Mesenchymal stem cell (in vitro differentiated cells and primary cell): ENCODE results near the gene RNF4.

ENCODE experiments used
- DNase-seq: peaks from one replicate; pipeline ENCODE4 v3.0.0-alpha.2; 2013
- H2AFZ ChIP-seq: one replicate; pipeline ENCODE4 v1.6.1; 2013; ENCODE audit warnings: low read depth, mild to moderate bottlenecking, control low read depth, inconsistent platforms, low read length, moderate library complexity
- H2AK5ac ChIP-seq: 2 replicates; pipeline ENCODE4 v1.6.1; 2013; ENCODE audit warnings: low read length, moderate library complexity, mild to moderate bottlenecking, inconsistent platforms; ENCODE audit not compliant: severe bottlenecking
- H2BK120ac ChIP-seq: one replicate; pipeline ENCODE4 v1.6.1; 2013; ENCODE audit warnings: low read depth, mild to moderate bottlenecking, inconsistent platforms, low read length, moderate library complexity
- H2BK12ac ChIP-seq, 2 experiments: one replicate each; pipeline ENCODE4 v1.6.1; 2013; ENCODE audit warnings: inconsistent platforms in 2 of 2, low read length in 2 of 2, mild to moderate bottlenecking in 2 of 2, moderate library complexity in 2 of 2, control low read depth in 1 of 2
- H2BK15ac ChIP-seq: one replicate; pipeline ENCODE4 v1.6.1; 2013; ENCODE audit warnings: mild to moderate bottlenecking, low read depth, inconsistent platforms; ENCODE audit not compliant: poor library complexity, severe bottlenecking
- H2BK5ac ChIP-seq: 2 replicates; pipeline ENCODE4 v1.6.1; 2013; ENCODE audit warnings: low read depth, mild to moderate bottlenecking, low read length, control low read depth, inconsistent platforms; ENCODE audit not compliant: poor library complexity, severe bottlenecking
- H3K14ac ChIP-seq, 2 experiments: one replicate each; pipeline ENCODE4 v1.6.1; 2013; ENCODE audit warnings: inconsistent platforms in 2 of 2, low read length in 2 of 2, control low read depth in 1 of 2, mild to moderate bottlenecking in 1 of 2, moderate library complexity in 1 of 2
- H3K18ac ChIP-seq, 2 experiments: one replicate each; pipeline ENCODE4 v1.6.1; 2013; ENCODE audit warnings: inconsistent platforms in 2 of 2, low read length in 2 of 2, control low read depth in 1 of 2, low read depth in 1 of 2, mild to moderate bottlenecking in 1 of 2
- H3K23ac ChIP-seq, 2 experiments: one replicate each; pipeline ENCODE4 v1.6.1; 2013; ENCODE audit warnings: inconsistent platforms in 2 of 2, low read length in 2 of 2, mild to moderate bottlenecking in 2 of 2, moderate library complexity in 2 of 2, control low read depth in 1 of 2
- H3K27ac ChIP-seq: 2 replicates; pipeline ENCODE4 v1.5.1; 2013; ENCODE audit warnings: mild to moderate bottlenecking, moderate library complexity, low read length, control low read depth, inconsistent platforms; ENCODE audit not compliant: poor library complexity, severe bottlenecking
- H3K27me3 ChIP-seq, 2 experiments: 2 replicates each; pipeline versions ENCODE4 v1.6.1 to v1.7.0; 2013; ENCODE audit warnings: low read length in 2 of 2, mild to moderate bottlenecking in 2 of 2, moderate library complexity in 2 of 2, control low read depth in 1 of 2, inconsistent platforms in 1 of 2; ENCODE audit not compliant: control insufficient read depth in 1 of 2, insufficient read depth in 1 of 2
- H3K36me3 ChIP-seq, 2 experiments: 2 replicates each; pipeline versions ENCODE4 v1.6.1 to v1.7.0; 2013; ENCODE audit warnings: low read length in 2 of 2, control low read depth in 1 of 2, inconsistent platforms in 1 of 2, low read depth in 1 of 2, mild to moderate bottlenecking in 1 of 2; ENCODE audit not compliant: insufficient read depth in 2 of 2, control insufficient read depth in 1 of 2
- H3K4ac ChIP-seq, 2 experiments: one replicate each; pipeline ENCODE4 v1.6.1; 2013; ENCODE audit warnings: inconsistent platforms in 2 of 2, low read length in 2 of 2, mild to moderate bottlenecking in 2 of 2, moderate library complexity in 2 of 2, control low read depth in 1 of 2, low read depth in 1 of 2
- H3K4me1 ChIP-seq: 2 replicates; pipeline ENCODE4 v1.6.1; 2013; ENCODE audit warnings: low read depth, low read length, control low read depth; ENCODE audit not compliant: control insufficient read depth, insufficient read depth
- H3K4me2 ChIP-seq: 2 replicates; pipeline ENCODE4 v1.6.1; 2013; ENCODE audit warnings: low read length, mild to moderate bottlenecking, inconsistent platforms; ENCODE audit not compliant: poor library complexity, severe bottlenecking
- H3K4me3 ChIP-seq, 2 experiments: 2 replicates each; pipeline versions ENCODE4 v1.5.1 to v1.7.0; 2013; ENCODE audit warnings: low read length in 2 of 2, mild to moderate bottlenecking in 2 of 2, control low read depth in 1 of 2, low read depth in 1 of 2; ENCODE audit not compliant: insufficient read depth in 1 of 2
- H3K79me1 ChIP-seq: replicated peaks from 2 replicates; pipeline ENCODE4 v1.6.1; 2013; ENCODE audit warnings: mild to moderate bottlenecking, control low read depth, low read length, inconsistent platforms; ENCODE audit not compliant: poor library complexity, severe bottlenecking
- H3K9ac ChIP-seq: 2 replicates; pipeline ENCODE4 v1.7.0; 2013; ENCODE audit warnings: mild to moderate bottlenecking, low read length, moderate library complexity
- H3K9me3 ChIP-seq: 2 replicates; pipeline ENCODE4 v1.7.0; 2013; ENCODE audit warnings: mild to moderate bottlenecking, low read length; ENCODE audit not compliant: control insufficient read depth
- H4K8ac ChIP-seq: one replicate; pipeline ENCODE4 v1.6.1; 2013; ENCODE audit warnings: inconsistent platforms, mild to moderate bottlenecking, low read length, moderate library complexity
- H4K91ac ChIP-seq: one replicate; pipeline ENCODE4 v1.6.1; 2013; ENCODE audit warnings: mild to moderate bottlenecking, low read length, inconsistent platforms
- WGBS: methylation state at CpG from one replicate; pipeline ENCODE4 v1.1.7; 2013; ENCODE audit warnings: mixed read lengths; 5-methylcytosine and 5-hydroxymethylcytosine counted together

Gene RNF4

DNA sequence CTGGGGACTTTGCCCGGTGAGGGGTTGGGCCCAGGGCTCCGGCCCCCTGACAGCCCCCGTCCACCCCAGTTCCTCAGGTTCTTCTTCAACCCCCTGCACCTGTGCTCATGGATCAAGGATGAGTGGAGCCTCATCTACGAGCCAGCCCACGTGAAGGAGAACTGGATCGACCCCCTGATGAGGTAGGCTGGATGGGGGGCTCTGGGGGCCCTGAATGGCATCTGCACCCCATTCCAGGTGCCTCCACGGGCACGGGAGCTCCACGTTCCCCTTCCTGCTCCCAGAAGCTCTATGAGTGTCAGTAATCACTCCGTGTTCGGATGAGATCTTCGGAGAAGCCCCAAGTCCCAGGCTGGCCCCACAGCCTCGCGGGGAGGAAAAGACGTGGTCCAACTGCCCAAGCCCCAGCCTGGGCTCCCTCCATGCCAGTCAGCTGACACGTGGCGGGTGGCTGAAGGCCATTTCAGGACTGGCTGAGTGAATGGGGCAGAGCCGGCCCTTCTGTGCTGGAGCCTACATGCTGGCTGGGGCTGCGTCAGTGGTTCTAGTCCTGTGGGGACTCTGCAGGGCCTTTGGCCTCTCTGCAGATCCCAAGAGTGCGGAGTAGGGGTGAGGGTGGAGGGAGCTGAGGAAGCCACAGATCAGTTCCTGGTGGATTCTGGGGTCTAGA, 25.7 kb upstream of the RNF4 start:
- Histone ChIP-seq H3K27me3 (peaks cover 0 to 27% of the 10 kb centered on the region in 2 experiments), H3K18ac (no peak overlapping the region), H2BK15ac (no peak overlapping the region), H3K4me2 (no peak overlapping the region), H2AFZ (no peak overlapping the region), H2BK5ac (no peak overlapping the region), H3K4me3 (no peak overlapping the region), H2BK120ac (no peak overlapping the region), H4K91ac (no peak overlapping the region), H2BK12ac (no peak overlapping the region), H3K9ac (no peak overlapping the region), H2AK5ac (no peak overlapping the region), H3K27ac (no peak overlapping the region), H3K4me1 (peaks cover 8% of the 10 kb centered on the region), H3K9me3 (no peaks in the 10 kb centered on the region), H3K14ac (no peak overlapping the region), H3K79me1 (no peaks in the 10 kb centered on the region), H3K4ac (no peak overlapping the region), H4K8ac (no peak overlapping the region), H3K23ac (no peak overlapping the region), H3K36me3 (no peaks in the 10 kb centered on the region)
- DNase-seq = no peak
- 83% methylated on average over 18 of the region's 20 CpGs for WGBS

DNA sequence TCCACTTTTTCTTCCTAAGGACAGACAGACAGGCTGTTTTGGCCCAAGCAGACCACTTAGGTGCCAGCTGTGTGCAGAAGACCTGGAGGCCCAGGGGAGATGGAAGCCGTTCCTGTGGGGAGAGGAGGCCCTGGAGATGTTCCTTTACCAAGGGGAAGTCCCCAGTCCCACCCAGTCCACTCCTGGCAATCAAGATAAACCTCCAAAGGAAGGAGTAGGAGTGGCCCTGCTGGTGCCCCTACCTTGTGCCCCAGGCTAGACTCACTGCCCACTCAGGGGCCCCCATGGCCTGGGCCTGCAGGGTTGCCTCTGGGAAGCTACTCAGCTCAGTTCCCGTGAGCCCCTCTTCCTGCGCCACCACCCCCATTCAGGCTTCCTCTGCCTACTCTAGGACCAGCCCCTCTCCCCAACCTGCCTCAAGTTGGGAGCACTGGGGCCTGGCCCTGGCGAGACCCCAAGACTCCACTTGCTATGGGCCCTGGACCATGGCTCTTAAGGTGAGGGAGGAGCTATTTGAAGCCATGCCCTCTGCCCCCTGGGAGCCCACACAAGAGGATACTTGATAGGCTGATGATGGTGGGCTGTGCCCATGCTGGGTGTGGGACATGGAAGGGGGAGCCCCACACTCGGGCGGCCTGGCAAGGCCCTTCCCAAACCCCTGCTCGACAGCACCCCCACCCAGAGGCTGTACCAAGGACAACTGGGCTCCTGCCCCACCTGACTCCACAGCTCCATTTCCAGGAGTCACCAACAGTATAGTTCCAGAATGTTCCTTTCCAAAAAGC, 24.8 kb upstream of the RNF4 start:
- no peak overlapping the region for H3K23ac ChIP-seq
- no peak overlapping the region for H2BK12ac ChIP-seq
- no peak overlapping the region for H3K9ac ChIP-seq
- no peak overlapping the region for H3K4ac ChIP-seq
- H3K9me3 ChIP-seq = no peaks in the 10 kb centered on the region
- no peak overlapping the region for H4K8ac ChIP-seq
- no peak overlapping the region for H3K4me3 ChIP-seq
- H2AFZ ChIP-seq = no peak overlapping the region
- H2BK15ac ChIP-seq = no peak overlapping the region
- H2BK5ac ChIP-seq = no peak overlapping the region
- no peak for DNase-seq
- no peak overlapping the region for H3K4me2 ChIP-seq
- H3K14ac ChIP-seq = no peak overlapping the region
- H2BK120ac ChIP-seq = no peak overlapping the region
- H3K79me1 ChIP-seq = no peaks in the 10 kb centered on the region
- peaks cover 6 to 36% of the 10 kb centered on the region in 2 experiments for H3K27me3 ChIP-seq
- H3K36me3 ChIP-seq = no peaks in the 10 kb centered on the region
- H3K4me1 ChIP-seq = peaks cover 3% of the 10 kb centered on the region
- no peak overlapping the region for H3K27ac ChIP-seq
- no peak overlapping the region for H4K91ac ChIP-seq
- H3K18ac ChIP-seq = no peak overlapping the region
- H2AK5ac ChIP-seq = no peak overlapping the region
- 91% methylated on average over 6 of the region's 7 CpGs for WGBS

DNA sequence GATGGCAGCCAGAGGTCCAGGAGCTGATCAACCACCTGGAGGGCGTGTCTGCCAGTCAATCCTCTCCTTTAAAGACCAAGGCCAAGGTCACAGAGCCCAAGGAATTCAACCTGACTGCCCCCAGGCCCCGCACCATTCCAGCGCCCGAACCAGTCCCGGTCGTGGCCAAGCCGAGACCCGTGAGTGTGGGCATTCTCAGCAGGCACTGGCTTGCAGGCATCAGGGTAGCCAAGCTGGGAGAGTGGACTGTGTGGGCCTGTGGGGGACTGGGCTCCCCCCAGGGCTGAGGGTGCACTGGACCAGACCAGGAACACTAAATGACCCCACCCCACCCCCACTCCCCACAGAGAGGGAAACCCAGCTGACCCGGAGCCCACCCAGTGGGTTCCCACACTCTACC, 23.8 kb upstream of the RNF4 start:
- no peak overlapping the region for H3K23ac ChIP-seq
- H4K8ac ChIP-seq = no peak overlapping the region
- no peak overlapping the region for H2BK12ac ChIP-seq
- no peak overlapping the region for H2BK120ac ChIP-seq
- DNase-seq = no peak
- H2AK5ac ChIP-seq = no peak overlapping the region
- no peak overlapping the region for H3K14ac ChIP-seq
- H3K4me2 ChIP-seq = no peak overlapping the region
- no peaks in the 10 kb centered on the region for H3K79me1 ChIP-seq
- H3K4ac ChIP-seq = no peak overlapping the region
- no peaks in the 10 kb centered on the region for H3K9me3 ChIP-seq
- no peak overlapping the region for H3K27ac ChIP-seq
- WGBS = over 99% methylated on average over 9 of the region's 9 CpGs
- H3K18ac ChIP-seq = no peak overlapping the region
- H4K91ac ChIP-seq = no peak overlapping the region
- no peaks in the 10 kb centered on the region for H3K36me3 ChIP-seq
- no peak overlapping the region for H3K9ac ChIP-seq
- H3K27me3 ChIP-seq = peaks cover 10 to 44% of the 10 kb centered on the region in 2 experiments
- no peak overlapping the region for H2BK5ac ChIP-seq
- H2BK15ac ChIP-seq = no peak overlapping the region
- no peak overlapping the region for H3K4me3 ChIP-seq
- H2AFZ ChIP-seq = no peak overlapping the region
- peaks cover 2% of the 10 kb centered on the region for H3K4me1 ChIP-seq

DNA sequence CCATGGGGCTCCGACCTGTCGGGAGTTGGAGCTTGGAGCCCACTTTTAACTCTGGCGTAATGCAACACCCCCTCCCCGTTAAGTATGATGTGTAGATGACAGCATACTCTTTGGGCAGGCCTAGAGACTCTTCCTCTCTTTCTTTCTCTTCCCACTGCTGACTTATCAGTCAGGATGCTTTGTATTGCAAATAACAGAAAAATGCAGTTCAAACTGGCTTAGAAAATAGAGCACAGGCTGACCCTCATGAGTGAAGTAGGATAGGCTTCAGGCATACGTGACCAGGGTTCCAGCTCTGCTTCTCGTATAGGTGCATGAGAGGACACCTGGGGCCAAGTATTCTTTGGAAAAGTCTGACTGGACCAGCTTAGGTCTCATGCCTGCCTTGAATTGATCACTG, 23.3 kb upstream of the RNF4 start:
- Histone ChIP-seq H2BK15ac (no peak overlapping the region), H2AFZ (no peak overlapping the region), H3K9me3 (no peaks in the 10 kb centered on the region), H2BK12ac (no peak overlapping the region), H2BK120ac (no peak overlapping the region), H3K23ac (no peak overlapping the region), H3K14ac (no peak overlapping the region), H3K4ac (no peak overlapping the region), H3K4me2 (no peak overlapping the region), H3K9ac (no peak overlapping the region), H3K4me3 (no peak overlapping the region), H3K36me3 (no peaks in the 10 kb centered on the region), H2AK5ac (no peak overlapping the region), H3K79me1 (no peaks in the 10 kb centered on the region), H3K18ac (no peak overlapping the region), H3K4me1 (peaks cover 2% of the 10 kb centered on the region), H3K27ac (no peak overlapping the region), H4K91ac (no peak overlapping the region), H3K27me3 (peaks cover 14 to 44% of the 10 kb centered on the region in 2 experiments), H4K8ac (no peak overlapping the region), H2BK5ac (no peak overlapping the region)
- 95% methylated on average over 4 of the region's 6 CpGs for WGBS
- DNase-seq = no peak
